HepG2 (cell line): Measurements from ENCODE around the gene ATG13. TPM values are rescaled to one million over a fixed set of nuclear protein-coding genes. Genes with fewer than 3 reads are reported as not detected.
A peak's percentile ranks its signal among the peaks of the same experiment; 100 is the strongest.

Source experiments
- FOXP1 ChIP-seq, 2 experiments: fragments of 450-650 bp in 1 of 2; IDR thresholded peaks; 2 replicates each; pipeline ENCODE4 v1.6.1; 2017 to 2018; ENCODE audit warnings: antibody characterized with exemption in 1 of 2
- KLF15 ChIP-seq: sonication (generic); formaldehyde crosslinking; IDR thresholded peaks from 2 replicates; pipeline ENCODE4 v1.8.1; 2023; ENCODE audit warnings: borderline replicate concordance, mild to moderate bottlenecking, inconsistent platforms, missing genetic modification reagents, mixed read lengths
- NR2C2 ChIP-seq: sonication (generic); formaldehyde crosslinking; IDR thresholded peaks from 2 replicates; pipeline ENCODE4 v1.4.0; 2020; ENCODE audit warnings: missing genetic modification reagents, mild to moderate bottlenecking, moderate library complexity, borderline replicate concordance
- ONECUT2 ChIP-seq: sonication (generic); formaldehyde crosslinking; IDR thresholded peaks from 2 replicates; pipeline ENCODE4 v1.4.0; 2020; ENCODE audit warnings: missing genetic modification reagents
- PCBP1 ChIP-seq: fragments of 200-400 bp; formaldehyde crosslinking; IDR thresholded peaks from 2 replicates; pipeline ENCODE4 v1.6.1; 2017; ENCODE audit warnings: mild to moderate bottlenecking, low read depth, low read length, borderline replicate concordance
- RFX1 ChIP-seq: fragments of 450-650 bp; IDR thresholded peaks from 2 replicates; pipeline ENCODE4 v1.6.1; 2017
- SALL1 ChIP-seq: sonication (generic); formaldehyde crosslinking; IDR thresholded peaks from 2 replicates; pipeline ENCODE4 v1.8.0; 2022; ENCODE audit warnings: mild to moderate bottlenecking, missing genetic modification reagents
- THAP11 ChIP-seq: IDR thresholded peaks from 2 replicates; pipeline ENCODE4 v1.6.1; 2016; ENCODE audit warnings: missing biosample characterization, missing genetic modification reagents
- ZBTB8A ChIP-seq: sonication (generic); formaldehyde crosslinking; IDR thresholded peaks from 2 replicates; pipeline ENCODE4 v1.4.0; 2020; ENCODE audit warnings: mild to moderate bottlenecking, low read depth, missing genetic modification reagents, borderline replicate concordance
- ZKSCAN5 ChIP-seq: sonication (generic); formaldehyde crosslinking; IDR thresholded peaks from 2 replicates; pipeline ENCODE4 v1.5.1; 2020; ENCODE audit warnings: mild to moderate bottlenecking, missing genetic modification reagents
- ZNF124 ChIP-seq: sonication (generic); formaldehyde crosslinking; IDR thresholded peaks from 2 replicates; pipeline ENCODE4 v1.4.0; 2020; ENCODE audit warnings: missing genetic modification reagents
- ZNF136 ChIP-seq: sonication (generic); formaldehyde crosslinking; IDR thresholded peaks from 2 replicates; pipeline ENCODE4 v1.8.1; 2022; ENCODE audit warnings: low read depth, mild to moderate bottlenecking, moderate library complexity, missing genetic modification reagents
- ZNF547 ChIP-seq: sonication (generic); formaldehyde crosslinking; IDR thresholded peaks from 2 replicates; pipeline ENCODE4 v1.5.1; 2020; ENCODE audit warnings: mild to moderate bottlenecking, missing genetic modification reagents
- ZNF552 ChIP-seq: sonication (generic); formaldehyde crosslinking; IDR thresholded peaks from 2 replicates; pipeline ENCODE4 v1.9.0; 2022; ENCODE audit warnings: missing genetic modification reagents, mild to moderate bottlenecking, borderline replicate concordance
- ZNF746 ChIP-seq: sonication (generic); formaldehyde crosslinking; IDR thresholded peaks from 2 replicates; pipeline ENCODE4 v1.8.0; 2022; ENCODE audit warnings: mild to moderate bottlenecking, missing genetic modification reagents
- polyA plus RNA-seq, 8 experiments: library from polyadenylated mRNA; depleted of rRNA in 3 of 8; stranded (reverse) in 7 of 8; unstranded in 1 of 8; fragments of >200 nt; fragmentation: Illumina TruSeq in 4 of 8; extraction: Trizol in 4 of 8; gene quantifications; 2 replicates each; pipeline versions ENCODE4 v1.2.1 to v1.2.3, GENCODE V29; 2011 to 2016; ENCODE audit warnings: low read depth in 4 of 8, missing spikeins in 1 of 8, mixed read lengths in 1 of 8; ENCODE audit not compliant: insufficient read depth in 1 of 8
- total RNA-seq, 5 experiments: library from RNA; depleted of rRNA; stranded (reverse); fragments of >200 nt; fragmentation: Illumina TruSeq; extraction: Trizol; gene quantifications; 2 replicates each; pipeline ENCODE4 v1.2.3, GENCODE V29; 2016; ENCODE audit warnings: low read depth in 1 of 5
- TF ChIP-seq, protein P1 (sequence below): sonication (generic); formaldehyde crosslinking; conservative IDR thresholded peaks from 2 replicates; pipeline ENCODE4 v1.4.0; 2020; ENCODE audit warnings: mild to moderate bottlenecking, missing genetic modification reagents, moderate library complexity
- TF ChIP-seq, protein P2 (sequence below): sonication (generic); formaldehyde crosslinking; IDR thresholded peaks from 2 replicates; pipeline ENCODE4 v1.4.0; 2020; ENCODE audit warnings: mild to moderate bottlenecking, missing genetic modification reagents
- TF ChIP-seq, protein P3 (sequence below): sonication (generic); formaldehyde crosslinking; IDR thresholded peaks from 2 replicates; pipeline ENCODE4 v1.5.1; 2020; ENCODE audit warnings: mild to moderate bottlenecking, missing genetic modification reagents
- TF ChIP-seq, protein P4 (sequence below): IDR thresholded peaks from 2 replicates; pipeline ENCODE4 v1.6.1; 2016; ENCODE audit warnings: mild to moderate bottlenecking, missing biosample characterization, missing genetic modification reagents
- TF ChIP-seq, protein P5 (sequence below): IDR thresholded peaks from 2 replicates; pipeline ENCODE4 v1.6.1; 2016; ENCODE audit warnings: low read depth
- TF ChIP-seq, protein P6 (sequence below): sonication (generic); formaldehyde crosslinking; IDR thresholded peaks from 2 replicates; pipeline ENCODE4 v1.9.0; 2021; ENCODE audit warnings: missing genetic modification reagents, borderline replicate concordance

The ATG13 gene
- total and polyA plus RNA-seq, 2 of the 13 experiments (the other 11 are each of a cell fraction or from before 2014, with no cell fraction given) = 55.0 to 77.3 TPM

DNA sequence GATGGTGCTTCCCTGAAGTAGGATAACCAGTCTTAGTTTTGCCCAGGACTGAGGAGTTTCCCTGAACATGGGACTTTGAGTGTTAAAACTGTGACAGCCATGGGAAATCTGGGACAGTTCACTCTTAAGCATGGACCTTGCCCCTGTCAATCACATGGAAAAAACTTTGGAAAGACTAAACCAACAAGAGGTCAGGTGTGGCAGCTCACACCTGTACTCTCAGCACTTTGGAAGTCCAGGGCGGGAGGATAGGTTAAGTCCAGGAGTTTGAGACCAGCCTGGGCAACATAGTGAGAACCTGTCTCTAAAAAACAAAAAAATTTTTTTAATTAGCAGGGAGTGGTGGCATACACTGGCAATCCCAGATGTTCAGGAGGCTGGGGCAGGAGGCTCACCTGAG lies 20.2 kb upstream of the ATG13 start (continued):
- TF ChIP-seq, protein P1, sequence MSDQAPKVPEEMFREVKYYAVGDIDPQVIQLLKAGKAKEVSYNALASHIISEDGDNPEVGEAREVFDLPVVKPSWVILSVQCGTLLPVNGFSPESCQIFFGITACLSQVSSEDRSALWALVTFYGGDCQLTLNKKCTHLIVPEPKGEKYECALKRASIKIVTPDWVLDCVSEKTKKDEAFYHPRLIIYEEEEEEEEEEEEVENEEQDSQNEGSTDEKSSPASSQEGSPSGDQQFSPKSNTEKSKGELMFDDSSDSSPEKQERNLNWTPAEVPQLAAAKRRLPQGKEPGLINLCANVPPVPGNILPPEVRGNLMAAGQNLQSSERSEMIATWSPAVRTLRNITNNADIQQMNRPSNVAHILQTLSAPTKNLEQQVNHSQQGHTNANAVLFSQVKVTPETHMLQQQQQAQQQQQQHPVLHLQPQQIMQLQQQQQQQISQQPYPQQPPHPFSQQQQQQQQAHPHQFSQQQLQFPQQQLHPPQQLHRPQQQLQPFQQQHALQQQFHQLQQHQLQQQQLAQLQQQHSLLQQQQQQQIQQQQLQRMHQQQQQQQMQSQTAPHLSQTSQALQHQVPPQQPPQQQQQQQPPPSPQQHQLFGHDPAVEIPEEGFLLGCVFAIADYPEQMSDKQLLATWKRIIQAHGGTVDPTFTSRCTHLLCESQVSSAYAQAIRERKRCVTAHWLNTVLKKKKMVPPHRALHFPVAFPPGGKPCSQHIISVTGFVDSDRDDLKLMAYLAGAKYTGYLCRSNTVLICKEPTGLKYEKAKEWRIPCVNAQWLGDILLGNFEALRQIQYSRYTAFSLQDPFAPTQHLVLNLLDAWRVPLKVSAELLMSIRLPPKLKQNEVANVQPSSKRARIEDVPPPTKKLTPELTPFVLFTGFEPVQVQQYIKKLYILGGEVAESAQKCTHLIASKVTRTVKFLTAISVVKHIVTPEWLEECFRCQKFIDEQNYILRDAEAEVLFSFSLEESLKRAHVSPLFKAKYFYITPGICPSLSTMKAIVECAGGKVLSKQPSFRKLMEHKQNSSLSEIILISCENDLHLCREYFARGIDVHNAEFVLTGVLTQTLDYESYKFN (CRISPR knock-in tag) = peak; percentile 81
- no peak for TF ChIP-seq ZNF136
- TF ChIP-seq KLF15 (CRISPR knock-in tag) = no peak
- TF ChIP-seq ZBTB8A (CRISPR knock-in tag) = no peak
- TF ChIP-seq ONECUT2 = no peak
- TF ChIP-seq, protein P2, sequence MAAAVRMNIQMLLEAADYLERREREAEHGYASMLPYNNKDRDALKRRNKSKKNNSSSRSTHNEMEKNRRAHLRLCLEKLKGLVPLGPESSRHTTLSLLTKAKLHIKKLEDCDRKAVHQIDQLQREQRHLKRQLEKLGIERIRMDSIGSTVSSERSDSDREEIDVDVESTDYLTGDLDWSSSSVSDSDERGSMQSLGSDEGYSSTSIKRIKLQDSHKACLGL (CRISPR knock-in tag) = no peak
- TF ChIP-seq RFX1 = no peak
- no peak for TF ChIP-seq PCBP1
- TF ChIP-seq ZNF547 = no peak
- TF ChIP-seq, protein P3, sequence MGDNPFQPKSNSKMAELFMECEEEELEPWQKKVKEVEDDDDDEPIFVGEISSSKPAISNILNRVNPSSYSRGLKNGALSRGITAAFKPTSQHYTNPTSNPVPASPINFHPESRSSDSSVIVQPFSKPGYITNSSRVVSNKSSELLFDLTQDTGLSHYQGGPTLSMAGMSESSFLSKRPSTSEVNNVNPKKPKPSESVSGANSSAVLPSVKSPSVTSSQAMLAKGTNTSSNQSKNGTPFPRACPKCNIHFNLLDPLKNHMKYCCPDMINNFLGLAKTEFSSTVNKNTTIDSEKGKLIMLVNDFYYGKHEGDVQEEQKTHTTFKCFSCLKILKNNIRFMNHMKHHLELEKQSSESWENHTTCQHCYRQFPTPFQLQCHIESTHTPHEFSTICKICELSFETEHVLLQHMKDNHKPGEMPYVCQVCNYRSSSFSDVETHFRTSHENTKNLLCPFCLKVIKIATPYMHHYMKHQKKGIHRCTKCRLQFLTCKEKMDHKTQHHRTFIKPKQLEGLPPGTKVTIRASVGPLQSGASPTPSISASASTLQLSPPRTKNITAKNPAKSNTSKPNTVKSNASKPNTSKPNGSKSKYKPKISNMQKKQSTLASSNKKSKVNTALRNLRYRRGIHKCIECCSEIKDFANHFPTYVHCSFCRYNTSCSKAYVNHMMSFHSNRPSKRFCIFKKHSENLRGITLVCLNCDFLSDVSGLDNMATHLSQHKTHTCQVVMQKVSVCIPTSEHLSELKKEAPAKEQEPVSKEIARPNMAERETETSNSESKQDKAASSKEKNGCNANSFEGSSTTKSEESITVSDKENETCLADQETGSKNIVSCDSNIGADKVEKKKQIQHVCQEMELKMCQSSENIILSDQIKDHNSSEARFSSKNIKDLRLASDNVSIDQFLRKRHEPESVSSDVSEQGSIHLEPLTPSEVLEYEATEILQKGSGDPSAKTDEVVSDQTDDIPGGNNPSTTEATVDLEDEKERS (CRISPR knock-in tag) = no peak
- TF ChIP-seq ZNF552 (CRISPR knock-in tag) = no peak
- TF ChIP-seq FOXP1 (IDR thresholded peaks at IDR 0.05) = no peak
- TF ChIP-seq FOXP1 (CRISPR knock-in tag; IDR thresholded peaks at IDR 0.05) = peak; percentile 27; the same call in 1 of the 2 replicates
- no peak for TF ChIP-seq ZNF124 (CRISPR knock-in tag)
- no peak for TF ChIP-seq ZNF746 (CRISPR knock-in tag)
- 0 out of 2 replicates have a peak, but pooled peaks have one; percentile 28 for TF ChIP-seq NR2C2
- TF ChIP-seq THAP11 (CRISPR knock-in tag) = peak; percentile 19; the same call in 1 of the 2 replicates
- TF ChIP-seq, protein P4, sequence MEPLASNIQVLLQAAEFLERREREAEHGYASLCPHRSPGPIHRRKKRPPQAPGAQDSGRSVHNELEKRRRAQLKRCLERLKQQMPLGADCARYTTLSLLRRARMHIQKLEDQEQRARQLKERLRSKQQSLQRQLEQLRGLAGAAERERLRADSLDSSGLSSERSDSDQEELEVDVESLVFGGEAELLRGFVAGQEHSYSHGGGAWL = no peak
- TF ChIP-seq, protein P5, sequence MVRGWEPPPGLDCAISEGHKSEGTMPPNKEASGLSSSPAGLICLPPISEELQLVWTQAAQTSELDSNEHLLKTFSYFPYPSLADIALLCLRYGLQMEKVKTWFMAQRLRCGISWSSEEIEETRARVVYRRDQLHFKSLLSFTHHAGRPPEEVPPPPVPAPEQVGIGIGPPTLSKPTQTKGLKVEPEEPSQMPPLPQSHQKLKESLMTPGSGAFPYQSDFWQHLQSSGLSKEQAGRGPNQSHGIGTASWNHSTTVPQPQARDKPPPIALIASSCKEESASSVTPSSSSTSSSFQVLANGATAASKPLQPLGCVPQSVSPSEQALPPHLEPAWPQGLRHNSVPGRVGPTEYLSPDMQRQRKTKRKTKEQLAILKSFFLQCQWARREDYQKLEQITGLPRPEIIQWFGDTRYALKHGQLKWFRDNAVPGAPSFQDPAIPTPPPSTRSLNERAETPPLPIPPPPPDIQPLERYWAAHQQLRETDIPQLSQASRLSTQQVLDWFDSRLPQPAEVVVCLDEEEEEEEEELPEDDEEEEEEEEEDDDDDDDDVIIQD (CRISPR knock-in tag) = peak; percentile 63; the same call in 1 of the 2 replicates
- TF ChIP-seq, protein P6, sequence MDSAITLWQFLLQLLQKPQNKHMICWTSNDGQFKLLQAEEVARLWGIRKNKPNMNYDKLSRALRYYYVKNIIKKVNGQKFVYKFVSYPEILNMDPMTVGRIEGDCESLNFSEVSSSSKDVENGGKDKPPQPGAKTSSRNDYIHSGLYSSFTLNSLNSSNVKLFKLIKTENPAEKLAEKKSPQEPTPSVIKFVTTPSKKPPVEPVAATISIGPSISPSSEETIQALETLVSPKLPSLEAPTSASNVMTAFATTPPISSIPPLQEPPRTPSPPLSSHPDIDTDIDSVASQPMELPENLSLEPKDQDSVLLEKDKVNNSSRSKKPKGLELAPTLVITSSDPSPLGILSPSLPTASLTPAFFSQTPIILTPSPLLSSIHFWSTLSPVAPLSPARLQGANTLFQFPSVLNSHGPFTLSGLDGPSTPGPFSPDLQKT (CRISPR knock-in tag) = no peak
- TF ChIP-seq SALL1 = peak; percentile 58
- TF ChIP-seq ZKSCAN5 (CRISPR knock-in tag) = no peak
